ENCODE results near the gene ZNF883. TPM values are rescaled to one million over a fixed set of nuclear protein-coding genes. Genes with fewer than 3 reads are reported as not detected.
"Not testable (repeated sequence)": the region's sequence is repeated elsewhere in the genome, so short reads cannot be mapped to it uniquely, and the experiment has no call there.

The ZNF883 gene
- 1.0 TPM for total RNA-seq

GRCh38 chr9:113011911-113012381 is at the start of gene ZNF883:
TSS of gene ZNF883 (minus strand) at chr9:113012192.
- peak; percentile 57 for ATAC-seq

DNA sequence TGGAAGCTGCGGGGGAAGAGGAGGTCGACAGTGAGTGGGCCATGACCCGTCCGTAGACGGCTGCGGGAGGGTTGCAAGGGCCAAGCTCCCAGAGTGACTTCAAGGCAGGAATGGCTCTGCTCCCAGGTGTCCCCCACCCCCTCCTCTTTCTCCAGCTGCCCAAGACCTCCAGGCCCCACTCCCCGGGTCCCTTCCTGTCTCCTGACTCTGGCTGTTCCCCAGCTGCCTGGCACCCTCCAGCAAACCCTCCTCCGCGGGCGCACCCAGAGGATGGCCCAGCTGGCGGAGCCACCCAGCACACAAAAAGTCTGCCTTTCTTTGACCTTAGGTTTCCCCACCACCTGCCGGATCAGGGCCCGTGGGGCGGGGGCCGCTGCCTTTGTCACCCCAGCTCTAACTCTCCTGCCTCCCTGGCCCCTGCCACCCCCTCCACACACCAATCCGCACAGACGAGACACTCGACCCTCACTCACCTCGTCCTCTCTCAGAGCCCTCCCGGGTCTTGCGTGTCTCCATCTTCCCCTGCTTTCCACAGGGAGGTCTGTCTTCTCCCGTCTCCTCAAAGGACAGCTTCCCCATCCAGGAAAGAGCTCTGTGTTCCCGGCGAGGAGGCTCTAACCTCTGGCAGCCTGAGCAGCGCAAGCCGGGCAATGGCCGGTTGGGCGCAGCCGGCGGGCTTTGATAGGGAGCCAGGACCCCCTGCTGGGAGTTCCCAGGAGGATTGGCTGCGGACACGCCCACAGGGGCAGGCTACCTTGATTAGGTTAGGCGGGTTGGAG is 49.3 kb upstream of the ZNF883 start:
- not testable (repeated sequence) for ATAC-seq

- not testable (repeated sequence) for ATAC-seq
These were observed 47.7 kb upstream of the ZNF883 start for GRCh38 chr9:113059581-113060284.

DNA sequence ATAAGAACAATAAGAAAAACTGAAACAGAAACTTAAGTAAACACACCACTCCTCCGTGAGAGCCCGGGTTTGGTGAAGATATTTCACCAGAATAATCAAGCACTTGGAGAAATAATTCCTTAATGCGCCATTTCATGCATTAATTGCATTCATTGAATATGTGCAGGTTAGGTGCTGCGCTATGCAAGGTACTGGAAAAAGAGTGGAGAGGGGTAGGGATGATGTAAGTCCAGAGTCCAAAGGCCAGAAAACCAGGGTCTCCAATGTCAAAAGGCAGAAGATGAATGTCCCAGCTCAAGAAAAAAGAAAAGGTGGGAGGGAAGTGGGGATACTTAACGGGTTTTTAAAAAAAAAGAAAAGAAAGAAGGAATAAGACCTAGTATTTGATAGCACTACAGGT is 45.2 kb upstream of the ZNF883 start:
- no peak for ATAC-seq

DNA sequence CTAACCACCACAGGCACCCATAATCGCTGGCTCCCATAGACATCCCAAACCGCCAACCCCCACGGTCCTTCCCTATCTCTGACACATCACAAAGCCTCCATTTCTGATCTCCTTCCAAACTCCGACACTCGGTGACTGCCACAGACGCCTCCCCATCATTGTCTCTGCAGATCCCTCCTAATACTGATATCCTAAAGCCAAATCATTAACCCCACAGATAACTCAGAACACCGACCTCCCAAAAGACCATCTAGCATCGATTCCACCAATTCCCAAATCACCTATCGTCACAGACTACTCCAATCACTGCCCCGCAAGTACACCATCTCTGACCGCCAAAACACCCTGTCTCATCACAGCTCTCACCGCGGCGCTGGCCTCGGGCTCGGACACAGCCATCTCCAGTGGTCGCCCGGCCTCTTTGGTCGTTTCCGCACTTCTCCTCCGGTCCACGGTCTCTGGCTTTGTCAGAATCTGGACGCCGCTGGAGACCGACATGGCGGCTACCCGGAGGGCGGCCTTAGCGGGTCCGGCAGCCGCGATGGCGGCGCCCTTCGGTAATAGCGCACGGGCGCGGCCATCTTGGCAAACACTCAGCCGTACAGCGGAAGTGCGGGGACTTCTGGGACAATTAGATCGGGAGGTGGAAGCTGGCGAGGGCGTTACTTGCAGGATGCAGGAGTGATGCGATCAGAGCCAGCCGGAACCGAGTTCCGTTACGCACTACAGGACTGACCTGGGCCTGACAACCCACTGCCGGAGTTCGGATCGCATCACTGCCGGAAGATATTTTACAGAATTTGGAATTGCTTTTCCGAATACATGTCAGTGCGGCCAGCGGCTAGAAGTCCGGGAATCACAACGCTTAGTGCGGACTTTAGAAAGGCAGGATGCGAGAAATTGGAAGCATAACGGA is 44.5 kb upstream of the ZNF883 start, which contains the start of gene ZFP37:
Gene ZFP37, minus strand, starts transcription at position 534 of the 916 bp plus-strand sequence. Its CDS starts 36 bp downstream, at position 498.
- ATAC-seq: peak; percentile 99

- no peak for ATAC-seq
These were observed 31.1 kb upstream of the ZNF883 start for GRCh38 chr9:113042884-113043657.

GRCh38 chr9:113026200-113026599 is 14.2 kb upstream of the ZNF883 start:
- ATAC-seq: no peak

DNA sequence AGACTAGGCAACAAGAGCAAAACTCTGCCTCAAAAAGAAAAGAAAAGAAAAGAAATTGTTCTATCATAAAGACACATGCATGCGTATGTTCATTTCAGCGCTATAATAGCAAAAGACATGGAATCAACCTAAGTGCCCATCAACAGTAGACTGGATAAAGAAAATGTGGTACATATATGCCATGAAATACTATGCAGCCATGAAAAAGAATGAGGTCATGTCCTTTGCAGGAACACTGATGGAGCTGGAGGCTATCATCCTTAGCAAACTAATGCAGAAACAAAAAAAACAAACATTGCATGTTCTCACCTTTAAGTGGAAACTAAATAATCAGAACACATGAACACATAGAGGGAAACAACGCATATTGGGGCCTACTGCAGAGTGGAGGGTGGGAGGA is 6.3 kb upstream of the ZNF883 start:
- ATAC-seq: no peak

DNA sequence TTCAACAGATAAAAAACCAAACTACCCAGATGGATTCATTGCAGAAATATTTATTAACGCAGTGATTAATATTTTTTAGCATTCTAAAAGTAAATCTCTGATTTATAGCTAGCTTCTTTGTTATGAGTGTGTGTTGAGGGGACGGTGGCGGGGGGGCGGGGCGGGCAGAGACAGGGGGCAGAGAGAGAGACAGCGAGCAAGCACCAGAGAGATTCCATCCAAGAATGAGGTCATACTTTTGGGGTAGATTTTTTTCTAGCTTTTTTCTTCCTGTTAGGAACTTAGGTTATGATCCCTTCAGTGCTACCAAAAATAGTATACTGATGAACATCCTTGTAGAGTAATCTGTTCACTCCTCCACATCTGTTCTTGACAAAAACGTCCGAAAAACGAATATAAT is 500 bp upstream of the ZNF883 start:
- no peak for ATAC-seq

DNA sequence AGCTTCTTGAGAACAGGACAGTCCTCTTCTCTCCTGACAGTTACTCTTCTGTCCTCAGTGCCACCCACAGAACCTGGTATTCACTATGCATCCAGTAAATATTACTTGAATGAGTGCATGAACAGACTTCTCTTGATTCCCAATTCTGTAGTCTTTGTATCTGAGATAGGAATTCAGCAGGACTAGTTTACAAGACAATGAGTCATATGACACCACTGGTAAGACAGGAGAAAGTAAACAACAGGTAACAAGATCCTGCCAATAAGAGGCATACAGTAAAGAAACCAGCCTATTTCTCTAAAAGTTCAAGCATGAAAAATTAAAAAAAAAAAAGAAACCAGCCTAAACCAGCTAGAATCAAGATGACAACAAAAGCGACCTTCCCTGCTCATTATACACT is 6.2 kb downstream of the ZNF883 start:
- no peak for ATAC-seq

GRCh38 chr9:112997236-112997941 is 14.6 kb downstream of the ZNF883 start:
- no peak for ATAC-seq

DNA sequence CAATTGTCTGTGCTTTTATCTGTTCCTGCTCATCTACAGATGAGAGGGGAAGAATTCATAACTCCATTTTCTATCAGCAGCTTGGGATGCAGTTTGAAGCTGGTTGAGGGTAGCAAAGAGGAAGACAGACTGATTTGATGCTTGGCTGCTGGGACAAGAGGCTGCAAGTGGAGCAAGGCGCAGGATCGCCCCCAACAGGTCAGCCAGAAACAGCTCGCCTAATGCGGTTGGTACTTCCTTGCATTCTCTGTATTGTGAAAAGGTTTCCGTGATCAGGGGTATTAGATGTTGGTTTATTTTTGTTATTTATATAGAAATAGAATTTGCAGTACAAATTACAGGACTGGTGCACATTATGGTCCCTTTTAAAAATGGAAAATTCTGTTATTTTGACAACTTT is 40.6 kb downstream of the ZNF883 start:
- ATAC-seq: no peak

GRCh38 chr9:112970939-112971338 is 41.1 kb downstream of the ZNF883 start:
- ATAC-seq: no peak

DNA sequence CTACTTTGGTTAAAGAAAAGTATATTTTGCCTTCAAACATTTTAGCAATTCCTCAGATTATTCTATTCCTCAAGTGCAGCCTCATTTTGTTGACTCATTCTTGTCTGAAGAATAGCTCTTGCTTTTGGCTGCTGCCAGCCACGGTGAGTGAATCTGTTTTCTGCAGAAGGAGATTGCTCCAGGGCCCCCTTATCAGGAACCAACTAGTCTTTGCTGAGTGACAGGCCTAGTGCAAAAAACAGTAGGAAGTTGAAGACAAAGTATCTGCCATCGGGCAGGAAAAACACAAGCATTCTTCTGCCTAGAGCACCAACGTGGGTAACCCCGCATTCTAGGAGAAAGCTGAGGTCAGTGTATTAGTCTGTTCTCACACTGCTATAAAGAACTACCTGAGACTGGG is 42.3 kb downstream of the ZNF883 start:
- ATAC-seq: no peak

DNA sequence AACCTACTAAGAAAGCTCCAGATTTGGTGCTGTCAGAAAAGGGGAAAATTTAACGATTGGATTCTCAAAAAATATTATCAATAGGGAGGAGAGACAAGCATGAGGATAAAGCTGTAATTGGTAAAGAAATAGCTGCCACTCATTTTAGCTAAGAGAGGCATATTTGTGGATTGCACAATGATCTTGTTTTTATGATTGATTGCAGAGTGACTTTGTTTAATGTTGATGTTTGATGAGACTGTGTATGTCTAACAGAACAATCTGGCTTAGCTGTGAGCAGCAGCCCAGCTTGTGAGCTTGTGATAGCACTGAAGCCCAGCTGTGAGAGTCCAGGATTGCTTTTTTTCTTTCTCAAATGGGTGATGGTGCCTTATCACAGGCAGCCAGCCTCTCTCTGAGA is 56.4 kb downstream of the ZNF883 start:
- no peak for ATAC-seq

DNA sequence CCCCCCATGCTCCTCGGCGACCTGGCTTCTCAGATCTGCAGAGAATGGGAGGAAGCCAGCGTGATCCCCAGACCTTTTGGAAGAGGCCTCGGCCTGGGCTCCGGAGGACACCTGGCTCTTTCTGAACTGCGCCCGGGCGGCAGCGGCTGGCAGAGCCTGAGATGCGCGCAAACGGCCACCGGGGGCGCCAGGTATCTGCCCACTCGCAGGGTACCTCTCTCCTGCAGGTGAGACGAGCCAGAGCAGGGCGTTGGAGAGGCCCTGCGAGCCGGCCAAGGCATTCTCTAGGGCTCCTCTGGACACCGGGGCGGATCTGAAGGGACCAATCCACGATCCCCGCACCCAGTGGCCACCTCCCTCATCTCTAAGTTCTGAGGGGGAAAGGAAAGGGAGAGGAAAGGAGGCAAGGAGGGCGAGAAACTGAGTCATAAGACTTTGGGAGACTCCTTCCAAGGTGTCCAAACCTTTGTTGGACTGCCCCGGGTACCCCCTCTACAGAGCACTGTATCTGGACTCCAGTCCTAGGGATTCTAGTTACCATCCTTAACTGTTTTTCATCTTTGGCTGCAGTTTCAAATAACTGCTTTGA is 66.3 kb downstream of the ZNF883 start:
- no peak for ATAC-seq

GRCh38 chr9:112939418-112939817 is 72.6 kb downstream of the ZNF883 start:
- ATAC-seq: peak; percentile 78

GRCh38 chr9:112933696-112934095 is 78.3 kb downstream of the ZNF883 start:
- ATAC-seq: no peak

DNA sequence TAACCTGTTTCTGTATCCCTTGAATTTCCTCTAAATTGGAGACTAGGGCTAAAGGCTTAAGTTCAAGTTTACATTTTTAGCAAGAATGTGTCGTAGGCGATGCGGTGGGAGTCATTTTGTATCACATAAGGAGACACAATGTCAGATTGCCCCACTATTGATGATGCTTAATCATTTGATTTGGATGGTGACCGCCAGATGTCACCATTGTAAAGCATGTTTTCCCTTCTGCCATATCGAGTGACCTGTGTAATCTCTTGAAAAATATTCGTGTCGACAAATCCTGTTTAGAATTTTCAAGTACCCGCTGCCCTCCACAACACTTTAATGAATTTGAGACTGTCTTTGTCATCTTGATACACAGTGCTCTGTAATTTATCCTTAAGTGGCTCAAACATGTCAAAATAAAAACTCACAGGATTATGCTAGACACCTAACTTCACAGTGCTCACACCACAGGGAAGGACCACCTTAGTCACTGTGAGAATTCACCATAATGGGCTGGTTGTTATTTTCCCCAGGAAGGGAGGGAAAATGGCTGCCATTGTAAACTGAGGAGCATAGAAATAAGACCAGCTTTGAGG is 86.8 kb downstream of the ZNF883 start:
- no peak for ATAC-seq

DNA sequence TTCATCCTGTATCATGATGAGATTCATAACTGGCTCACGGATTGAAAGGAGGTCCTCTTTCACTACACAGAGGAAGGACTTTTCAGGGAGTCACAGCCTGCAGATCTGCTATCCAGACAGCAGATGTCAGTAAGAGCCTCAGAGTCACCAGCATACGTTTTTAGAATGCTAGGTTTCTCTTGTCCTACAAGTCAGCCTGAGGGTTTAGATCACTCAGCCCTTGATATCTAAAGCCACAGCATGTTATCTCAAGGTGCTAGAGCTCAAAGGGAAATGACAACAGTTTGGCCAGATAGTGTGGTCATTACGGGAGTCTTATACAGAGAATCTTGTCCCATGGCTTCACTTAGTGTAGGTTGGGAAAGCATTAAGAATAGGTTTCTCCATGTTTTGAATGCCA is 90.4 kb downstream of the ZNF883 start:
- peak; percentile 52 for ATAC-seq

DNA sequence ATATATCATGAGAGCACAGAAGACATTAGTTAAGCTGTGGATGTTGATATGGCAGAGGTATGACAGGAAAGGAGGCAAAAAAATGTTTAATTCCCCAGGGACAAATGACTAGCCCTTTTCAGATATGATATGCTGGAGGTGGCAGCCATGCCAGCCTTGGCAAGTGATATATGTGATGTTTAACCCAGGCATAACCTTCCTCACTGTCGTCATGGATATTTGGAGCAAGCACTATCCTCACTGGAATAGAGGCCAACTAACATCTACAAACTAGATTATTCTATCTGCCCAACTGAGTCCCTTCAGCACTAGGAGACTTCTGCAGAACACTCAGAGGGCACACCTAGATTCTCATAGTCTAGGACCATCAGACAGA is 94.0 kb downstream of the ZNF883 start:
- ATAC-seq: no peak
